ENCODE results near the gene CREB1.

GRCh38 chr2:207617011-207617671 is 87.4 kb downstream of the CREB1 start:
- TF ChIP-seq CTCF (IDR thresholded peaks at IDR 0.05) (no peak), POLR2A (IDR thresholded peaks at IDR 0.05) (no peak)
